ENCODE data around the gene PRKN. TPM values are rescaled to one million over a fixed set of nuclear protein-coding genes. Genes with fewer than 3 reads are reported as not detected.

Gene PRKN
- total and polyA plus RNA-seq, 9 of the 15 experiments (the other 6 are each of a cell fraction or from before 2014, with no cell fraction given): 0.03 to 0.96 (median 0.15) TPM; not detected in 2

DNA sequence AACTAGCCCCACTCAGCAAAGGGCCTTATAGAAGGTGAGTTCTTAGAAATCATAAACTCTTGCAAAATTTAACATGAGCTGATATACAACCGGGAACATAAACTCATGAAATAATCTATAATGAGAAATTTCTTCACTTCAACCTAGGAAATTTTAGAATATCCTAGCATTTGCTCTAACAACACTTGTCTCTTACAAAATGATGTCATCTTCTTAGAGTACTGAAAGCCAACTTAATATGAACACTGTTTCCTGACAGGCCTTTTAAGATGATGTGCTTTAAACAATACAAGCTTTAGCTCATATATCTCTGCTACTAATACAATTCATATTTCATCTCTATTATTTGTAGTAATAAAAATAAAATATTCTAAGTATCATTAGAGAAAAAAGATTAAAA lies 1.1 kb upstream of the PRKN start (continued):
- no peak for TF ChIP-seq ZNF277 (CRISPR knock-in tag; IDR thresholded peaks at IDR 0.05; ENCODE audit: borderline replicate concordance)
- no peak for TF ChIP-seq CEBPB (tag; IDR thresholded peaks at IDR 0.05)
- TF ChIP-seq FOSL1 (tag; conservative IDR thresholded peaks at IDR 0.05): no peak

- Histone ChIP-seq H3K9me1 (ENCODE audit: control insufficient read depth, insufficient read depth, low read length) (no peaks in the 10 kb centered on the region), H4K20me1 (replicated peaks; ENCODE audit: control insufficient read depth, insufficient read depth, low read length) (no peaks in the 10 kb centered on the region), H2AFZ (ENCODE audit: low read depth, low read length) (peak overlapping the region; percentile 71), H3K27me3 (ENCODE audit: control insufficient read depth in 2 of 2, insufficient read depth in 2 of 2, low read length in 2 of 2) (no peaks in the 10 kb centered on the region), H3K9ac (ENCODE audit: insufficient read depth in 1 of 2, low read depth in 2 of 2, low read length in 2 of 2) (no peak overlapping the region), H3K4me3 (no peak overlapping the region), H3K36me3 (ENCODE audit: control insufficient read depth, insufficient read depth, low read length) (no peaks in the 10 kb centered on the region), H3K27ac (ENCODE audit: extremely low read depth, low read depth, low read length) (no peak overlapping the region), H3K9me3 (replicated peaks; ENCODE audit: control insufficient read depth, insufficient read depth, low read depth, low read length) (no peaks in the 10 kb centered on the region), H3K4me2 (ENCODE audit: insufficient read depth, low read length) (no peak overlapping the region; the same call in 1 of the 2 replicates), H3K79me2 (ENCODE audit: control insufficient read depth, insufficient read depth, low read length) (no peaks in the 10 kb centered on the region), H3K4me1 (replicated peaks in 1 of 2; ENCODE audit: control insufficient read depth in 2 of 2, insufficient read depth in 2 of 2, low read length in 2 of 2) (peaks cover 0 to 13% of the 10 kb centered on the region in 2 experiments; a peak in 3 of 5 replicates)
- intact Hi-C loops (cut with micrococcal nuclease) (no loop called here), in situ Hi-C loops (cut with MboI) (no loop called here)
- no TSS peak for BruUV-seq (replicated peaks)
- 40% methylated on average over 6 of the region's 7 CpGs for WGBS (ENCODE audit: insufficient coverage, low coverage, missing lambda C conversion rate)
- no peak for DNase-seq (ENCODE audit: extremely low read depth in 1 of 4, low spot score in 3 of 4)
- CTCF ChIA-PET (ENCODE audit: low intra/inter-chr PET ratio): no interaction called here
- POLR2A ChIA-PET: interaction anchor here (0.6 kb wide), 2 partner anchors 9 to 1296 kb away, joined by 3 to 5 read pairs; no protein-coding TSS in a partner anchor
- TF ChIP-seq UBTF (IDR thresholded peaks at IDR 0.05; ENCODE audit: borderline replicate concordance in 1 of 2, low read depth in 2 of 2, low read length in 2 of 2): no peak
- TF ChIP-seq TSC22D4 (tag; IDR thresholded peaks at IDR 0.05): no peak
- 0 out of 2 replicates have a peak, but pooled peaks have one; percentile 28 for TF ChIP-seq FOXK1 (CRISPR knock-in tag; IDR thresholded peaks at IDR 0.05; ENCODE audit: borderline replicate concordance)
- TF ChIP-seq MEIS2 (IDR thresholded peaks at IDR 0.05; ENCODE audit: partially characterized antibody): no peak
- no peak for FAIRE-seq
- no peak for ATAC-seq
These were observed 631 bp upstream of the PRKN start for GRCh38 chr6:162728197-162728596.
